Muscle of back (tissue), 11 donors: ENCODE measurements around the gene PGA3. TPM values are rescaled to one million over a fixed set of nuclear protein-coding genes. Genes with fewer than 3 reads are reported as not detected.
"Not testable (repeated sequence)": the region's sequence is repeated elsewhere in the genome, so short reads cannot be mapped to it uniquely, and the experiment has no call there.

ENCODE experiments used
- DNase-seq, 3 donors: peaks; one replicate each; pipeline versions ENCODE4 v3.0.0 to v3.0.0-alpha.2; 2013
- polyA plus RNA-seq, 10 donors: library from polyadenylated mRNA; unstranded; fragments of 120-200 nt; gene quantifications; one replicate each; pipeline ENCODE4 v1.2.1, GENCODE V29; 2013; ENCODE audit not compliant: insufficient read length in 10 of 10

The PGA3 gene
- polyA plus RNA-seq, 10 donors, result 0.27 to 1.8 (median 0.67) TPM; not detected in 1

DNA sequence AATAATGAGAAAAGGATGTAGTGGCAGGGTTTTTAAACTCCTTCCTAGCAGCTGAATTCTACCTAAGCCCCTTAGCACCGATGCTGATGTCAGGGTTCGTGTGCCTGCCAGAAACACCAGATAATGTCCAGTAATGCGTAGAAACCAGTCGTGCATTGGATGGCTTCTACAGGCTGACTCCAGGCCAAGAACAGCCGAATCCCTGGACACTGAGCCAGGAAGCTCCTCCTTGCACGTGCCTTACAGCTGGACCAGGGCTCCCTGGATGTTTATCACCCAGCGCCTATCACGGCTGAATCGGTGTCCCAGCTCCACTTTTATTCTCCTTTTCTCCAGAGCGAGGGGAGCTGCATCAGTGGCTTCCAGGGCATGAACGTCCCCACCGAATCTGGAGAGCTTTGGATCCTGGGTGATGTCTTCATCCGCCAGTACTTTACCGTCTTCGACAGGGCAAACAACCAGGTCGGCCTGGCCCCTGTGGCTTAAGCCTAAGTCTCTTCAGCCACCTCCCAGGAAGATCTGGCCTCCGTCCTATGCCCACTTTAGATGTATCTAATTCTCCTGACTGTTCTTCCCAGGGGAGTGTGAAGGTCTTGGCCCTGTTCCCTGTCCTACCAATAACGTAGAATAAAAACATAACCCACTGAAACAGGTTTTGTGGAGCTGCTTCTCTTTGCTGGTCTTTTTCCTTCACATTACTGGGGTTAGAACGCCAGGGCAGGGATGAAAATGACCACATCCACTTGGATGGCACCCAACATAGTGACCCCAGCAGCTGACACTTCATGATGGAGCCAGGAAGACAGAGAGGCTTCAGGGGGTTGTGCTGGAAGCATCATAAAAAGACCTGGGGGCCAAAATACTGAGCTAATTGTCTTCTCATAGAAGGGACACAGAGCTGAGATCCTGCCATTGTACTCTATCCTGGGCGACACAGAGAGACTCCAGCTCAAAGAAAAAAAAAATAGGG, 47.8 kb downstream of the PGA3 start:
- peak; percentile 48 to 93 (median 72) for DNase-seq

DNA sequence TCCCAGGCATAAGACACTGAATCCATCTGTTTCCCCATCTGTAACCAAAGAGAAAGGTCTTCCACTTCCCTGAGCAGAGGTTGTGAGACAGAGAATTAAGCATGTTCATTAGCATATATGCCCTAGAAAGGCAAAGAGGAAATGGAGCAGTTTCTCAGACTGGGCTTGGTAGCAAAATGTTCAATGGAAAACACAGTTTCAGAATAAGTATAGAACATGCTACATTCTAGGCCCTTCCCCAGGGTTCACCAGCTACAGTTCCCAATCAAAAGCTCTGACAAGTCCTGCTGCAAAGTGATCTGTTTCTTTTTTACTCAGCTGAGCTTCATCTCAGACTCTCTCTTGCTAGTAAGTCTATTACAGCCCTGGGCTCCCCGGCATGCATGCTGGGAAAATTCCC, 49.0 kb downstream of the PGA3 start:
- not testable (repeated sequence) for DNase-seq

DNA sequence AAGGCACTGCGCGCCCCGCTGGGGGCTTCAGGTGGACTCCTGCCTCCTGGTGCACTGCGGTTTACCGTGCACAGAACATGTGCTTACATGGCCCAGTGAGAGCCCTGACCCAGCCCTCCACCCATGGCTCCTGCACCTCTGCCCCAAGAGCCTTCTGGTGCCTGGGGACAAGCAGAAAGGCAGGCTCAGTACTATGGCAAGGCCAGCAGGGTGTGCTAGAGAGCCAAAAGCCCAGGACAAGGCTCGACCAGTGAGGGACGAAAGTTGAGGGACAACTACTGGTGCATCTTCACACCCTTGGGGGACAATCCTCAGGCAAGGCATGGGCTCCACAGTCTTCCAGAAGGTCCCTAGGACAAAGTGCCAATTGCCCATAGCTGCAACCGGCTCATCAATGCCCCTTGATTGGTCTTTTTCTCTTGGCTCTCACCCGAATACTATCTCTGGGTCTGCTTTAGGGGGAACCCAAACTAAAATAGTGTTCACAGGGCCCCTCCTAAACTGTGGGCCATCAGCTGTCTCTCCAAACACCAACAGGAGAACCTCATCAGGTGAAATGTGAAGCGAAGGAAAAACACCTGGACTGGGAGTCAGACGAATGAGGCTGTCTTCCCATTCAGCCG, 51.2 kb downstream of the PGA3 start:
- peak; percentile 20 to 62 (median 35) for DNase-seq

DNA sequence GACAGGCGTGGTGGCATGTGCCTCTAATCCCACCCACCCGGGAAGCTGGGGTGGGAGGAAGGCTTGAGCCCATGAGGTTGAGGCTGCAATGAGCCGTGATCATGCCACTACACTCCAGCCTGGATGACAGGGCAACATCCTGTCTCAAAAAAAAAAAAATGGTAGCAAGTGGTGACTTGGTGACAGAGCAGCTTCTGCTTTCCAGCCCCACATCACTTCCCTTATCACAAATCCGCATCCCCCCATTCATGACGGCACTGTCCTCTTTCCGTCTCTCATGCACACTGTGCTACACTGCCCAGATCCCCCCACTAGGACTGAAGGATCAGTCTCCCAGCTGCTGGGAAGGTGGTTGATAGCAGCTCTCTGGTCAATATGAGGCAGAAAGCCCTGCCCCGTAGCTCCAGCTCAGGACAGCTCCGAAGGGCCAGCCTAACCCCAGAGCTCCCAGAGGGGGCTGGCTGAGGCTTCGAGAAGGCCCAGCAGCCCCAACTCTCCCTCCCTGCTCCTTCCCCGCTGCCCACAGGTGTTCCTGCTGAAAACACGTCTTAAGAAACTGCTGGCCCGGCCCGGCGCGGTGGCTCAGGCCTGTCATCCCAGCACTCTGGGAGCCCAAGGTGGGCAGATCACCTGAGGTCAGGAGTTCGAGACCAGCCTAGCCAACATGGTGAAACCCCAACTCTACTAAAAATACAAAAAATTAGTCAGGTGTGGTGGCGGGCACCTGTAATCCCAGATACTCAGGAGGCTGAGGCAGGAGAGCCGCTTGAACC, 53.6 kb downstream of the PGA3 start:
- DNase-seq, result no peak

DNA sequence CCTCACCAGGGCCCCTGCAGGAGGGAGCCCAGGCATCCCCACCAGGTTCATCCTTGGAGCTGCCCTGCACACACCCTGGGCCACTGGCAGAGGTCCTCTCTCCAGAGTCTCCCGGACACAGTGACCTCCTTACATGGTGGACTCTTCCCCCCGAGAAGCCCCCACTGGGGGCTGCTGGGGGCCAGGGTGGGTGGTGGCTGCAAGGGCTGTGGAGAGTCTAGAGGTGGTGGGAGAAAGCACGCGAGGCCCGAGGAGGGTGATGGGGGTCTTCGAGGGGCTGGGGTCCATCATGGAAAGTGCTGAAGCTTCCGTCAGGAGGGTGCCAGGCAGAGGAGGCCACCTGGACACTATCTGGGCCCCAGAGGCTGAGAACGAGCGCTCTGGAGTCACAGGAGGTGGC, 55.2 kb downstream of the PGA3 start:
- no peak for DNase-seq

DNA sequence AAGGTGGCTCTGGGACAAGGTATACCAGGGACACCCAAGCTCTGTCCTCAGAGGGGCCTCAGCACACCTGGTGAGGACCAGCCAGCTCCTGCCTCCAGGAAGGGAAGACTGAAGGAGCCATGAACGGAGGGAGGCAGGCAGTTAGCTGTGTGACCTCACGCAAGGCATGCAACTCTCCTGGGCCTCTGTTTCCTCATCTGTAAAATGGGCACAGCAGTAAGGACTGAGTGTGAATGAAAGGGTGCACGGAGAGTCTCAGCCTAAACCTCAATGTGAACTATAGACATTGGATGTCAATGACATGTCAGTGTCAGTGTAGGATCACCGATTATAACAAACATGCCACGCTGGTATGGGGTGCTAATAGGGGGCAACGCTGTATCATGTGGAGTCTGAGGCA, 56.0 kb downstream of the PGA3 start:
- DNase-seq, result no peak

Other genes with a start within 250 kb of the PGA3 start
- 10 to 100 TPM in 1 of 10 donors, 1 to 10 TPM in 5, under 1 TPM in 4; 0.43 to 10.6 (median 1.1) TPM for gene CD6, start 231.8 kb upstream of the PGA3 start, polyA plus RNA-seq
- gene CD5, start 101.0 kb upstream of the PGA3 start, polyA plus RNA-seq, result 1 to 10 TPM in 1 of 10 donors, under 1 TPM in 9; 0.08 to 7.5 (median 0.12) TPM
- 10 to 100 TPM; 13.3 to 17.7 (median 16.4) TPM for gene VPS37C, start 42.1 kb upstream of the PGA3 start, polyA plus RNA-seq
- gene PGA4, start 18.8 kb downstream of the PGA3 start, polyA plus RNA-seq, result 1 to 10 TPM in 5 of 10 donors, under 1 TPM in 5; 0.32 to 3.3 (median 1.1) TPM
- 1 to 10 TPM in 3 of 10 donors, under 1 TPM in 6, not detected in 1; 0.41 to 2.0 (median 0.67) TPM for gene PGA5, start 37.7 kb downstream of the PGA3 start, polyA plus RNA-seq
- gene VWCE, start 91.8 kb downstream of the PGA3 start, polyA plus RNA-seq, result 10 to 100 TPM in 1 of 10 donors, 1 to 10 TPM in 9; 3.3 to 16.1 (median 6.8) TPM
- gene DDB1, start 129.6 kb downstream of the PGA3 start, polyA plus RNA-seq, result 100 to 1,000 TPM; 148 to 211 (median 188) TPM
- gene TKFC, start 129.7 kb downstream of the PGA3 start, polyA plus RNA-seq, result 10 to 100 TPM; 12.4 to 21.5 (median 18.5) TPM
- gene CYB561A3, start 158.4 kb downstream of the PGA3 start, polyA plus RNA-seq, result 10 to 100 TPM; 13.6 to 20.0 (median 16.3) TPM
- 10 to 100 TPM; 16.1 to 28.6 (median 21.0) TPM for gene TMEM138, start 158.9 kb downstream of the PGA3 start, polyA plus RNA-seq
- 10 to 100 TPM; 14.4 to 18.4 (median 15.9) TPM for gene TMEM216, start 189.1 kb downstream of the PGA3 start, polyA plus RNA-seq
- 10 to 100 TPM; 55.2 to 79.3 (median 69.8) TPM for gene CPSF7, start 226.5 kb downstream of the PGA3 start, polyA plus RNA-seq
- gene SDHAF2, start 226.6 kb downstream of the PGA3 start, polyA plus RNA-seq, result 10 to 100 TPM; 26.9 to 41.1 (median 29.5) TPM